ENCODE results near the gene EMX1.
A peak's percentile ranks its signal among the peaks of the same experiment; 100 is the strongest.

GRCh38 chr2:72892506-72893173 lies 24.7 kb upstream of the EMX1 start:
- TF ChIP-seq CTCF (IDR thresholded peaks at IDR 0.05; ENCODE audit: insufficient read depth, low read length), result peak; percentile 91
- no peak for TF ChIP-seq POLR2AphosphoS5 (IDR thresholded peaks at IDR 0.05; ENCODE audit: low read depth)
